ENCODE results near the gene SNX27. TPM values are rescaled to one million over a fixed set of nuclear protein-coding genes. Genes with fewer than 3 reads are reported as not detected.
A peak's percentile ranks its signal among the peaks of the same experiment; 100 is the strongest.

The SNX27 gene
- total RNA-seq, 6 experiments from 2014 or later = 14.9 to 21.4 (median 16.9) TPM

GRCh38 chr1:151720554-151720953 is 108.7 kb downstream of the SNX27 start:
- WGBS (ENCODE audit: insufficient coverage, low coverage, low lambda C conversion rate, missing lambda C conversion rate) = 2% methylated on average over 5 of the region's 5 CpGs
- intact Hi-C loops (cut with DNase I) = no loop called here
- DNase-seq = no peak

GRCh38 chr1:151720974-151721787 is 109.3 kb downstream of the SNX27 start, which contains the start of gene RIIAD1:
TSS of gene RIIAD1 (plus strand) at chr1:151721522. CDS start at chr1:151721537, 15 bp downstream.
- Histone ChIP-seq H3K27me3 (no peaks in the 10 kb centered on the region), H3K4me3 (peak within 1 kb of the TSS; percentile 37 to 59 (median 54)), H3K27ac (peak within 1 kb of the TSS; percentile 30 to 49 (median 48)), H3K9me3 (no peaks in the 10 kb centered on the region), H3K36me3 (no peaks in the 10 kb centered on the region), H3K4me1 (peaks cover 0 to 13% (median 3%) of the 10 kb centered on the region in 4 donors)
- ATAC-seq (peak; percentile 86 to 87 (median 86)), DNase-seq (peak in 1 of 3 donors; percentile 42)
- WGBS (ENCODE audit: insufficient coverage, low coverage, low lambda C conversion rate, missing lambda C conversion rate) = 5% methylated on average over 8 of the region's 44 CpGs
- TF ChIP-seq POLR2A (IDR thresholded peaks at IDR 0.05) = no peak
- TF ChIP-seq CTCF (IDR thresholded peaks at IDR 0.05) = no peak
- intact Hi-C loops (cut with DNase I) = no loop called here

More at GRCh38 chr1:151720554-151720953, 108.7 kb downstream of the SNX27 start:
- Histone ChIP-seq H3K36me3 (no peaks in the 10 kb centered on the region), H3K27me3 (no peaks in the 10 kb centered on the region), H3K27ac (peak overlapping the region; percentile 30 to 49 (median 48)), H3K4me3 (peak overlapping the region; percentile 37 to 59 (median 54)), H3K9me3 (no peaks in the 10 kb centered on the region), H3K4me1 (peaks cover 0 to 13% (median 3%) of the 10 kb centered on the region in 4 donors)
- ATAC-seq = peak; percentile 67 to 85 (median 70)
- TF ChIP-seq POLR2A (IDR thresholded peaks at IDR 0.05) = no peak
- TF ChIP-seq CTCF (IDR thresholded peaks at IDR 0.05) = no peak

- no peaks in the 10 kb centered on the region for H3K9me3 ChIP-seq
- no peak for ATAC-seq
- no peak overlapping the region for H3K27ac ChIP-seq
- 46% methylated on average over 9 of the region's 17 CpGs for WGBS (ENCODE audit: insufficient coverage, low coverage, low lambda C conversion rate, missing lambda C conversion rate)
- H3K4me3 ChIP-seq = peak overlapping the region; percentile 37 to 59 (median 54)
- TF ChIP-seq POLR2A (IDR thresholded peaks at IDR 0.05) = no peak
- no peak for TF ChIP-seq CTCF (IDR thresholded peaks at IDR 0.05)
- no peaks in the 10 kb centered on the region for H3K36me3 ChIP-seq
- DNase-seq = no peak
- H3K4me1 ChIP-seq = peaks cover 0 to 13% (median 3%) of the 10 kb centered on the region in 4 donors
- intact Hi-C loops (cut with DNase I) = no loop called here
- H3K27me3 ChIP-seq = no peaks in the 10 kb centered on the region
Observed at GRCh38 chr1:151721788-151722510, 110.1 kb downstream of the SNX27 start.

GRCh38 chr1:151723726-151724370 is 112.0 kb downstream of the SNX27 start:
- ATAC-seq = no peak
- 55% methylated on average over 3 of the region's 3 CpGs for WGBS (ENCODE audit: insufficient coverage, low coverage, low lambda C conversion rate, missing lambda C conversion rate)
- no peaks in the 10 kb centered on the region for H3K36me3 ChIP-seq
- H3K27me3 ChIP-seq = no peaks in the 10 kb centered on the region
- peaks cover 0 to 19% (median 3%) of the 10 kb centered on the region in 4 donors for H3K4me1 ChIP-seq
- TF ChIP-seq CTCF (IDR thresholded peaks at IDR 0.05) (no peak), POLR2A (IDR thresholded peaks at IDR 0.05) (no peak)
- no peak overlapping the region for H3K27ac ChIP-seq
- no peak overlapping the region for H3K4me3 ChIP-seq
- H3K9me3 ChIP-seq = no peaks in the 10 kb centered on the region
- no peak for DNase-seq
- intact Hi-C loops (cut with DNase I) = no loop called here

Data from right lobe of liver (tissue), 6 donors.